SK-N-SH (cell line): ENCODE measurements around the gene TMEM69. TPM values are rescaled to one million over a fixed set of nuclear protein-coding genes. Genes with fewer than 3 reads are reported as not detected.

Experiments used
- CTCF ChIA-PET: fragments of 300-600, 350-600 bp; formaldehyde crosslinking; extraction: SDS; loops from one replicate; lab custom pipeline; 2021; lab: Yijun Ruan, JAX
- POLR2A ChIA-PET: fragments of 350-600 bp; sonication (Branson Sonifier 250); formaldehyde crosslinking; extraction: SDS; loops from one replicate; lab custom pipeline; 2020; ENCODE audit warnings: antibody characterized with exemption, inconsistent platforms; lab: Yijun Ruan, JAX
- DNase-seq: peaks from one replicate; pipeline ENCODE4 v3.0.0; 2012
- H2AFZ ChIP-seq: fragments of 200-600 bp; sonication (generic); 2 replicates; pipeline ENCODE4 v1.8.1; 2016; ENCODE audit warnings: antibody characterized with exemption, mild to moderate bottlenecking, low read depth
- H3F3A ChIP-seq: fragments of 200-600 bp; sonication (generic); replicated peaks from 2 replicates; pipeline ENCODE3; 2016; ENCODE audit warnings: antibody characterized with exemption, mild to moderate bottlenecking; ENCODE audit not compliant: insufficient read depth
- H3K27ac ChIP-seq, 2 experiments: fragments of 200-500 bp in 1 of 2; fragments of 200-600 bp in 1 of 2; sonication (Bioruptor generic) in 1 of 2; sonication (generic), shearing (Covaris generic) in 1 of 2; 2 replicates each; pipeline versions ENCODE4 v1.5.1 to v1.6.1; 2014 to 2016; ENCODE audit warnings: low read depth in 2 of 2, inconsistent platforms in 1 of 2, low read length in 1 of 2, mild to moderate bottlenecking in 1 of 2, mixed read lengths in 1 of 2
- H3K27me3 ChIP-seq: fragments of 200-600 bp; sonication (generic), shearing (Covaris generic); 2 replicates; pipeline ENCODE4 v1.6.1; 2016; ENCODE audit warnings: mixed run types; ENCODE audit not compliant: insufficient read depth
- H3K36me3 ChIP-seq, 2 experiments: fragments of 200-500 bp in 1 of 2; fragments of 200-600 bp in 1 of 2; sonication (Bioruptor generic) in 1 of 2; sonication (generic) in 1 of 2; replicated peaks in 1 of 2; 2 replicates each; pipeline versions ENCODE3 to v1.5.1; 2014 to 2016; ENCODE audit warnings: low read length in 1 of 2, mild to moderate bottlenecking in 1 of 2; ENCODE audit not compliant: insufficient read depth in 2 of 2, control insufficient read depth in 1 of 2
- H3K4me1 ChIP-seq, 2 experiments: fragments of 200-500 bp in 1 of 2; fragments of 200-600 bp in 1 of 2; sonication (Bioruptor generic) in 1 of 2; sonication (generic), shearing (Covaris generic) in 1 of 2; 2 replicates each; pipeline versions ENCODE4 v1.5.1 to v1.6.1; 2014 to 2016; ENCODE audit warnings: low read depth in 1 of 2, low read length in 1 of 2, mixed run types in 1 of 2; ENCODE audit not compliant: insufficient read depth in 2 of 2, control insufficient read depth in 1 of 2
- H3K4me2 ChIP-seq: fragments of 200-600 bp; sonication (generic), shearing (Covaris generic); 2 replicates; pipeline ENCODE4 v1.6.1; 2017; ENCODE audit warnings: mixed run types
- H3K4me3 ChIP-seq, 2 experiments: fragments of 200-500 bp in 1 of 2; fragments of 200-600 bp in 1 of 2; sonication (Bioruptor generic) in 1 of 2; sonication (generic), shearing (Covaris generic) in 1 of 2; 2 replicates each; pipeline versions ENCODE4 v1.5.1 to v1.8.1; 2014 to 2016; ENCODE audit warnings: low read depth in 2 of 2, inconsistent platforms in 1 of 2, low read length in 1 of 2, mild to moderate bottlenecking in 1 of 2, mixed read lengths in 1 of 2, moderate library complexity in 1 of 2
- H3K79me2 ChIP-seq: fragments of 200-600 bp; sonication (generic); 2 replicates; pipeline ENCODE4 v1.8.1; 2017; ENCODE audit warnings: mild to moderate bottlenecking; ENCODE audit not compliant: insufficient read depth
- H3K9ac ChIP-seq: fragments of 200-600 bp; sonication (generic); 2 replicates; pipeline ENCODE4 v1.6.1; 2017; ENCODE audit warnings: mixed run types
- H3K9me2 ChIP-seq: fragments of 200-600 bp; sonication (generic); 2 replicates; pipeline ENCODE4 v1.6.1; 2017; ENCODE audit warnings: mixed run types
- H3K9me3 ChIP-seq: fragments of 200-600 bp; sonication (generic); 2 replicates; pipeline ENCODE4 v1.6.1; 2017; ENCODE audit warnings: mixed run types, mild to moderate bottlenecking, moderate library complexity
- H4K20me1 ChIP-seq: fragments of 200-600 bp; sonication (generic); 2 replicates; pipeline ENCODE4 v1.6.1; 2017; ENCODE audit warnings: mild to moderate bottlenecking, mixed run types; ENCODE audit not compliant: insufficient read depth
- CTCF ChIP-seq: fragments of 200-600 bp; sonication (generic); IDR thresholded peaks from 2 replicates; pipeline ENCODE4 v1.6.1; 2017; ENCODE audit warnings: antibody characterized with exemption, mild to moderate bottlenecking, moderate library complexity
- ELF1 ChIP-seq: IDR thresholded peaks from 2 replicates; pipeline ENCODE4 v1.4.0; 2012
- EP300 ChIP-seq, 2 experiments: IDR thresholded peaks; 2 replicates each; pipeline versions ENCODE4 v1.4.0 to v1.6.1; 2012; ENCODE audit warnings: borderline replicate concordance in 1 of 2, low read depth in 1 of 2, low read length in 1 of 2
- EZH2phosphoT487 ChIP-seq: fragments of 200-600 bp; sonication (generic); IDR thresholded peaks from 2 replicates; pipeline ENCODE4 v1.6.1; 2017; ENCODE audit warnings: low read depth, mixed run types, mild to moderate bottlenecking, antibody characterized with exemption, moderate library complexity, borderline replicate concordance
- FOSL2 ChIP-seq: IDR thresholded peaks from 2 replicates; pipeline ENCODE4 v1.4.0; 2012; ENCODE audit warnings: low read depth, mild to moderate bottlenecking, moderate library complexity, borderline replicate concordance
- FOXJ3 ChIP-seq: sonication (generic); formaldehyde crosslinking; IDR thresholded peaks from 2 replicates; pipeline ENCODE4 v1.5.1; 2020; ENCODE audit warnings: mild to moderate bottlenecking, missing genetic modification reagents
- FOXM1 ChIP-seq: IDR thresholded peaks from 2 replicates; pipeline ENCODE4 v1.4.0; 2012; ENCODE audit warnings: low read depth, mild to moderate bottlenecking
- GABPA ChIP-seq: IDR thresholded peaks from 2 replicates; pipeline ENCODE4 v1.4.0; 2012; ENCODE audit warnings: low read depth, mild to moderate bottlenecking
- GATA2 ChIP-seq: sonication (generic); formaldehyde crosslinking; IDR thresholded peaks from 2 replicates; pipeline ENCODE4 v1.5.0; 2020; ENCODE audit warnings: mild to moderate bottlenecking, missing genetic modification reagents
- JUND ChIP-seq: IDR thresholded peaks from 2 replicates; pipeline ENCODE4 v1.4.0; 2012
- MAX ChIP-seq: IDR thresholded peaks from 2 replicates; pipeline ENCODE4 v1.4.0; 2012; ENCODE audit warnings: low read depth
- MXI1 ChIP-seq: IDR thresholded peaks from 2 replicates; pipeline ENCODE4 v1.6.1; 2012; ENCODE audit warnings: mild to moderate bottlenecking, low read depth, low read length, improper control_type of control experiment
- NFIC ChIP-seq: IDR thresholded peaks from 2 replicates; pipeline ENCODE4 v1.4.0; 2012; ENCODE audit warnings: borderline replicate concordance
- POLR2AphosphoS5 ChIP-seq: IDR thresholded peaks from 2 replicates; pipeline ENCODE4 v1.6.1; 2012; ENCODE audit warnings: low read depth, low read length
- REST ChIP-seq: IDR thresholded peaks from 2 replicates; pipeline ENCODE4 v1.6.1; 2012; ENCODE audit warnings: mild to moderate bottlenecking, low read depth, low read length, moderate library complexity
- RXRA ChIP-seq: IDR thresholded peaks from 2 replicates; pipeline ENCODE4 v1.4.0; 2012; ENCODE audit warnings: low read depth, mild to moderate bottlenecking, borderline replicate concordance
- SMC3 ChIP-seq: IDR thresholded peaks from 2 replicates; pipeline ENCODE4 v1.6.1; 2012; ENCODE audit warnings: low read depth, low read length, improper control_type of control experiment
- TAF1 ChIP-seq: IDR thresholded peaks from 2 replicates; pipeline ENCODE4 v1.6.1; 2012; ENCODE audit warnings: low read depth, mild to moderate bottlenecking, low read length, moderate library complexity, borderline replicate concordance
- TCF12 ChIP-seq: IDR thresholded peaks from 2 replicates; pipeline ENCODE4 v1.4.0; 2012
- TEAD4 ChIP-seq: IDR thresholded peaks from 2 replicates; pipeline ENCODE4 v1.4.0; 2012; ENCODE audit warnings: mild to moderate bottlenecking, borderline replicate concordance; ENCODE audit not compliant: insufficient read depth
- USF1 ChIP-seq: IDR thresholded peaks from 2 replicates; pipeline ENCODE4 v1.4.0; 2012; ENCODE audit warnings: low read depth, borderline replicate concordance
- YY1 ChIP-seq: IDR thresholded peaks from 2 replicates; pipeline ENCODE4 v1.4.0; 2012; ENCODE audit warnings: low read depth, mild to moderate bottlenecking
- WGBS: methylation state at CpG from one replicate; pipeline ENCODE4 v1.1.6; 2017; ENCODE audit warnings: low lambda C conversion rate; 5-methylcytosine and 5-hydroxymethylcytosine counted together
- polyA plus RNA-seq, 3 experiments: library from polyadenylated mRNA; depleted of rRNA; stranded (reverse); fragments of >200 nt; gene quantifications; 2 replicates each; pipeline ENCODE4 v1.2.3, GENCODE V29; 2012

Gene TMEM69
- polyA plus RNA-seq, 1 of the 3 experiments (the other 2 are of a cell fraction) = 46.1 TPM

- Histone ChIP-seq H3F3A (peaks cover 19% of the 10 kb centered on the region), H3K4me1 (peaks cover 0 to 16% of the 10 kb centered on the region in 2 experiments; a peak in 2 of 4 replicates)
- TF ChIP-seq FOXM1 (no peak), CTCF (no peak), ELF1 (no peak), TCF12 (no peak), GATA2 (CRISPR knock-in tag) (no peak), POLR2AphosphoS5 (no peak), YY1 (no peak)
- TF ChIP-seq, all 33 proteins: peak for 0
- H3K79me2 ChIP-seq = peaks cover 100% of the 10 kb centered on the region
- no peak overlapping the region for H3K4me3 ChIP-seq
- no peak overlapping the region for H3K27ac ChIP-seq
- no peaks in the 10 kb centered on the region for H3K27me3 ChIP-seq
- ChIA-PET CTCF (no interaction called here), POLR2A (no interaction called here)
- no peaks in the 10 kb centered on the region for H3K9me3 ChIP-seq
- H3K9ac ChIP-seq = no peak overlapping the region
- WGBS = 100% methylated on average over 2 of the region's 2 CpGs
- H3K36me3 ChIP-seq = peaks cover 0 to 2% of the 10 kb centered on the region in 2 experiments
- H3K9me2 ChIP-seq = no peaks in the 10 kb centered on the region
- DNase-seq = no peak
- H3K4me2 ChIP-seq = no peak overlapping the region
- H2AFZ ChIP-seq = no peak overlapping the region
- peaks cover 94% of the 10 kb centered on the region for H4K20me1 ChIP-seq
Observed at GRCh38 chr1:45666836-45667235, 21.1 kb upstream of the TMEM69 start.

- peaks cover 19% of the 10 kb centered on the region for H3F3A ChIP-seq
- H3K79me2 ChIP-seq = peaks cover 100% of the 10 kb centered on the region
- no peak overlapping the region for H3K4me3 ChIP-seq
- H3K9ac ChIP-seq = no peak overlapping the region
- H3K9me3 ChIP-seq = no peaks in the 10 kb centered on the region
- H3K27ac ChIP-seq = no peak overlapping the region
- TF ChIP-seq GATA2 (CRISPR knock-in tag) (no peak), TEAD4 (no peak), RXRA (no peak), FOSL2 (no peak), GABPA (no peak), ELF1 (no peak), JUND (no peak), REST (no peak), FOXJ3 (CRISPR knock-in tag) (no peak), MXI1 (no peak), USF1 (no peak), MAX (no peak), EP300 (IDR thresholded peaks at IDR 0.05; ENCODE audit: borderline replicate concordance in 1 of 2, low read depth in 1 of 2, low read length in 1 of 2) (no peak), TCF12 (no peak), POLR2AphosphoS5 (no peak), EZH2phosphoT487 (no peak), SMC3 (no peak), NFIC (no peak), TAF1 (no peak)
- CTCF ChIA-PET = no interaction called here
- 89% methylated on average over 8 of the region's 8 CpGs for WGBS
- no peak for DNase-seq
- peaks cover 0 to 16% of the 10 kb centered on the region in 2 experiments; a peak in 2 of 4 replicates for H3K4me1 ChIP-seq
- no peaks in the 10 kb centered on the region for H3K9me2 ChIP-seq
- no peaks in the 10 kb centered on the region for H3K27me3 ChIP-seq
- no peak overlapping the region for H2AFZ ChIP-seq
- H3K36me3 ChIP-seq = peaks cover 0 to 2% of the 10 kb centered on the region in 2 experiments
- H4K20me1 ChIP-seq = peaks cover 94% of the 10 kb centered on the region
- POLR2A ChIA-PET = no interaction called here
- H3K4me2 ChIP-seq = no peak overlapping the region
Observed at GRCh38 chr1:45667321-45668111, 20.5 kb upstream of the TMEM69 start.
